CD4-positive, alpha-beta T cell treated with Interferon alpha-2 for 1 hour (primary cell): ENCODE measurements around the gene C9orf153.
"Not testable (repeated sequence)": the region's sequence is repeated elsewhere in the genome, so short reads cannot be mapped to it uniquely, and the experiment has no call there.

ENCODE experiments used
- DNase-seq, 2 donors: peaks; one replicate each; pipeline ENCODE4 v3.0.0-alpha.2; 2020 to 2022

The C9orf153 gene

DNA sequence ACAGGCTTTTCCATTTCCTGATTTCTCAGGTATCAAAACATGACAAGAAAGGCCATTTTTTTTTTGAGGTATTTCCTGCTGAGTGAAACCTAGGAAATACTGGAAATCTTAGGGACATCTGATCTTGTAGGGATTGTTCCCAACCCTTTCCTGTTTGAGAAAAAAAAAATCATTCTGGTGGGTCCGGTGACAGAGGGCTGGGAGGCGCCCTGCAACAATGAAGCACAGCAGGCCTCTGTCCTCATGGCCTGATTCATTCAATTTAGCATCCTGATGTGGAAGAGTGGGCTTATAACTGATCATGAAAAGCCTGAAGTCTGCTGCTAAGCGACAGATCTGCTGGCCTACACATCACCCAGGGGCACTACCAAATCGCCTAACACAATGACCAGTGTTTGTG, 3.0 kb upstream of the C9orf153 start:
- DNase-seq = no peak

DNA sequence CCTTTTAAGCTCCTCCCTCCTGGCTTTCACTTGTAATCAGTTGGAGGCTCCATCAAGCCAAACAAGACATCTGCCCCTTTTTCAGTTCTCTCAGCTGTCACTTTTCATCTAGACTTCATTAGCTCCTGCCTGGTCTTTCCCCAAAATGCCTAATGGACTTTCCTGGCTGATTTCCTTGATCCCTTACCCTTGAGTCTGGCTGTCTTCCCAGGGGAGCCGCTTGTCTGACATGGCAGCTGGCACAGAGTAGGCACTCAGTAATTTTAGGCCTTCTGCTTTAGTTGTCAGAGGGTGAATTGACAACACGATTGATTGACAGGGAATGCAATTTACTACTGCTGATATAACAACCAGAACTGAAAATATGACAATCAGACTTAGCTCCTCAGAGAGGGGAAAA, 2.1 kb downstream of the C9orf153 start:
- DNase-seq = no peak

DNA sequence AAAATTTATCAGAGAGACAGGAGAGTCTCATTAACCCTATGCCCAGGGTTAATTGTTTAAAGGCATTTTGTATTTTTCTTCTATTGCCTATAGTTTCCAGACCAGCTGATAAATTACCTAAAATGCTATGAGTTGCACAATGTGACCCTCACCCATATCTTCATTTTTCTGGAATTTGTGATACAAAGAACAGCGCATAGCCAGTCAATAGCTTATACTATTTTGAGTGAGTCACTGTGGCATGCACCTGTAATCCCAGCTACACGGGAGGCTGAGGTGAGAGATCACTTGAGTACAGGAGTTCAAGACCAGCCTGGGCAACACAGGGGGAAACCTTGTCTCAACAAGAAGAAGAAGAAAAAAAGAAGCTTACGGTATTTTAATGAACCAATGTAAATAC, 2.8 kb downstream of the C9orf153 start:
- no peak for DNase-seq

DNA sequence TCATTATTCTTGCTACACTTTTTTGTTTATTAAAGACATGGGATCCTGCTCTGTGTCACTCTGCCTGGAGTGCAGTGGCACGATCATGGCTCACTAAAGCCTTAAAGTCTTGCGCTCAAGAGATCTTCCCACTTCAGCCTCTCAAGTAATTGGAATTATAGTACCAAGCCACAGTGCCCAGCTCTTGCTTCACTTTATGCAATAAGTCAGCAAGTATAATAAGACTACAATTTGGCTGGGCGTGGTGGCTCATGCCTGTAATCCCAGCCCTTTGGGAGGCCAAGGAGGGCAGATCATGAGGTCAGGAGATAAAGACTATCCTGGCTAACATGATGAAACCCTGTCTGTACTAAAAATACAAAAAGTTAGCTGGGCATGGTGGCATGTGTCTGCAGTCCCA, 5.9 kb downstream of the C9orf153 start:
- DNase-seq = no peak

DNA sequence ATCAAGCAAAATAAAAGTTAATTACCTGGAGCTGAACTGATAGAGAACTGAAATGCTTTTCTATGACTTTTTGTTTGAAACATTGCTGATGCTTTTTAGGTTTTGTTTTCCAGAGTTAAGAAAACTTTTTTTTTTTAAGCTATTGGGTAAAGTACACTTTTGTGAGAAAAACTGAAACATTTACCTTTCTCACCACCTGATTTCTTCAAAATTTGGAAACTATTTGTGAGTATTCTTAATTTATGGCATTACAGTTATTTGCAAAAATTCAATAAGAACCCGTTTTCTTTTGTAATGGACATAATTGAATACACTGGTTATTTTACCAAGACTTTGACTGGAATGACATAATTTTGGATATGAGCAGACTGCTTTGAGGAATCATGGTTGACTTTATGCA, 6.6 kb downstream of the C9orf153 start:
- DNase-seq = no peak

DNA sequence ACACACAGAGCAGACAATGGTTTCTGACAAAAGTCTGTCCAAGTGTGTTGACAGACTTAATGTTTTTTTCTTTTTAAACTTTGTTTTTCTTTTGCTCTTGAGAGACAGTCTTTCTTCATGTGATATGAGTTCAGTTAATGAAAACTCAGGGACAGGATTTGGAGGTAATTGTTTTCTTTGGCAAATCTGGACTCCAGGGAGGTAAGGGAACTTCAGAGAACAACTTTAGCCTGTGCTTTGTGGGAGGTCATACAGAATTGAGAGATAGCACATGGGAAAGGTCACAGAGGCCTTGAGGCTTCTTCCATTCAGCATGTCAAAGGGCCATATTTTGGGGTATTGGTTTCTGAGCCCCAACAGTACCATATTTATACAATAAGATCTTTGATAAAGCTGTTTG, 9.3 kb downstream of the C9orf153 start:
- DNase-seq = no peak

DNA sequence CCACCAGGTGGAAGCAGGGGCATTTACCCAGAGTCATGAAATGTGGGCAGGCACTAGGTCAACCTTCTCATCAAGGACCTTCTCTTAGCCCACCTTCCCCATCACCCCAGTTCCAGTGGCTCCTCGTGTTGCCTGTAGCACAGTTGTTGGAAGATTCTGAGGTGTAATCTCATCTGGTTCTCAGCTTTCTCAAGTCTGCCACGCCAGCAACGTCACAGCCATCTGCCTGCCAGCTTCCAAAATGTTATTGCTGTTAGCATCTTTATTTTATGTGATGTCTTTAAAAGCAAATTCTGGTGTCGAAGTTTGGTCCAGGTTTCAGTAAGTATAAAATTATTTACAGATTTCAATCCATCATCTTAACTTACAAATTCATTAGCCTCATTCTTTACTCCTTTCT, 10.7 kb downstream of the C9orf153 start:
- DNase-seq = no peak

DNA sequence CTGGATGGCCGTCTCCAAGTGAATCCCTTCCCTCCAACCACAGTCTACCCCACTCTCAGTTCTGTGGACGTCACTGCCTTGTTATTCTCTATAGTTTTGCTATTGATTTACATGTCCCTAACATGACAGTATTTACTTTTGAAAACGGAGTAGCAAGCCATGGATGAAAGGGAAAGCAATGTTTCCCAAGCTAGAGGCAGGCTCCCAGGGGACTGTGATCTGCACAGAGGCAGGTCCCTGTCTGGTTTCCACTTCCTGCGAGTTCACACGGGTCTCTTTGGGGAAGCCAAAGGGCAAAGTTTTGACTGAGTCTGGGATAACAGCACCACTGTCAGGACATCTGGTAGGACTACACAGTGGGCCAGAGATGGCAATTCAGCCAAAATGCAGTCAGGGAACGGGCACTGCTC, 12.7 kb downstream of the C9orf153 start:
- no peak for DNase-seq

DNA sequence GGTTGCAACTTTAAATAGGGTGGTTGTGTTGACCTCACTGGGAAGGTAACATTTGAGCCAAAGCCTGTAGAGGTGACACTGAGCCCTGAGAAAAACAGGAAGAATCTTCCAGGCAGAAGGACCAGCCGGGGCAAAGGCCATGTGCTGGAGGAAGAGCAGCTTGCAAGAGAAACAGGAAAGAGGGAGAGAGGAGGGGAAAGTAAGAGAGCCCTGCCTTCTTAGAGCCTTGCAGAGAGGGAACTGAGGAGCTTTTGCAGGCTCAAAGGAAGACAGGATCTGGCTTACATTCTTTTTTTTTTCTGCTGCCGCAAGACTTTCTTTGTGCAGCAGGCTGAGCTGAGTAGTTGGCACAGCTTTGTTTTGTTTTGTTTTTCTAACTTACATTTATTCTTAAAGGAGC, 17.4 kb downstream of the C9orf153 start:
- no peak for DNase-seq

DNA sequence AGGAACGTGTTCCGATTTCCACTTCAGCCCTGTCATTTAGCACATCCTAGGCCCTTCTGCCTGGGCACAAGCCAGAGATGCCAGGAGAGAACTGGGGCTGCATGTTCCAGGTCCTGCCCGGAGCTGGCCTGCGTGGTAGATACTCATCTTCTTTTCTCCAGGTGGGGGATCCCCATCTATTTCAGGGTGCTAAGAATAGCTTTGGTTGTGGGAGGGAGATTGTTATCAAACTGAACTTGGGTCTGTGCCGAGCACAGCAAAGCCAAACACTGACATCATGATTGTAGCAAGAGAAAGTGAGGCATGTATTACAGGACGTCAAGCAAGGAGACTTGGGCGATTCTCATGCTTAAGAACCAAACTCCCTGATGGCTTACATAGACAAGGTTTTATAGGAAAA, 18.2 kb downstream of the C9orf153 start:
- DNase-seq = no peak

DNA sequence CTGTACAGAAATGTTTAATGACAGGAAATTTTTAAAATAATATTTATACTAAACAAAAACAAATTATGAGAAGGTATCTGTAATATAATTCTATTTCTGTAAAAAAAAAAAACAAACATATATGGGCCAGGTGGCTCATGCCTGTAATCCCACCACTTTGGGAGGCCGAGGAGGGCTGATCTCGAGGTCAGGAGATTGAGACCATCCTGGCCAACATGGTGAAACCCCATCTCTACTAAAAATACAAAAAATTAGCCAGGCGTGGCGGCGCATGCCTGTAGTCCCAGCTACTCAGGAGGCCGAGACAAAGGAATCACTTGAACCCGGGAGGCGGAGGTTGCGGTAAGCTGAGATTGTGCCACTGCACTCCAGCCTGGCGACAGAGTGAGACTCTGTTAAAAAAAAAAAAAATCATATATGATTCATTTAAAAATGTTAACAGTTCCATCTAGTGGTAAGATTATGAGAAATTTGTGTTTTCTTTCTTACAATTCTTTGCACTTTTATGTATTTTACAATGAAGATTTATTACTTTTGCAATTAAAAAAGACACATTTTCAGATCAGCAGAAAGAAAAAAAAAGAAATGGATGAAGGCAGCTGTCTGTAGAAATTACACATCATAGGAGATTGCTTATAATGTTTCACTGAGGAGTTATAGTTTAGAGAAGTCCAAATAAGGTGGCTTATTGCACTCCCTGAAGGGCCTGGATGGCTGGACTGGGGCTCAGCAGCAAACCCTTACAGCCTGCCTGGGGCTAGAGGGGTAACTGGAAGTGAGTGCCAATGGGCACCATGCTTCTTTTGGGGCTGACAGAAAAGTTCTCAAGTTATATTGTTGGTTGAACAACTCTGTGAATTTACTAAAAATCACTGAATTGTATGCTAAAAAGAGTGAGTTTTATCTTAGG, 20.3 kb downstream of the C9orf153 start:
- DNase-seq = no peak

DNA sequence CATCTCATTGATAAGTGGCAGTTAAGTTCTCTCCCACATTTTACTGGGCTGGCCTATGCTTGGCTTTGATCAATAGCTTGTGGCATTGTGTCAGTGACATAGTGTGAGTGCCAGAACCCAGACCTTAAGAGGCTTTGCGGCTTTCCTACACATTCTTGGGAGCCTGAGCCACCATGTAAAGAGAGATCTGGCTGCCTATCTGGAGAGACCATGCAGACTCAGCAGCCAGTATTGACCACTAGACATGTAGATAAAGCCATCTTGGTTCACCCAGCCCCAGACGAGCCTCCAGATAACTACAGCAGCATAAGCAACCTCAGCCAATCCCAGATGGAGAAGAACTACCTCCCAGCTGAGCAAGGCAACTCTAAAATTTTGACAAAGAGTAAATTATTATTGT, 28.6 kb downstream of the C9orf153 start:
- no peak for DNase-seq

DNA sequence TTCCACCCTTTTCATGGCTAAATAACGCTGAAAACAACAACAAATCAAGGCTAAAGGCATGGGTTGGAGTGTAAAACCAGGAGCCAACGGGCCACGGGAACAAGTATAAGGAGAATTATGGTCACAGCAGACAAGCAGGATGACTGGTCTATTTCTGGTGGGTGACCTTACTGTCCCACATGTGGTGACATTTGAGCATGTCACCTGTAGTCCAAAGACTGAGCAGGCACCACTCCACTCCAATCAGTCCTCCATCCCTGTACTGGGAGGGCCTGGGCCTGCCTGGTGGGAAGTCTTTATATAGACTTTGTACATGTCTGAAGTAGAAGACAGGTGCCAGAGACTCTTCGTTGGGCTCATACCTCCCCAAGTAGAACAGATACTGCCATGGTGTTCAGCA, 36.8 kb downstream of the C9orf153 start:
- DNase-seq = no peak

DNA sequence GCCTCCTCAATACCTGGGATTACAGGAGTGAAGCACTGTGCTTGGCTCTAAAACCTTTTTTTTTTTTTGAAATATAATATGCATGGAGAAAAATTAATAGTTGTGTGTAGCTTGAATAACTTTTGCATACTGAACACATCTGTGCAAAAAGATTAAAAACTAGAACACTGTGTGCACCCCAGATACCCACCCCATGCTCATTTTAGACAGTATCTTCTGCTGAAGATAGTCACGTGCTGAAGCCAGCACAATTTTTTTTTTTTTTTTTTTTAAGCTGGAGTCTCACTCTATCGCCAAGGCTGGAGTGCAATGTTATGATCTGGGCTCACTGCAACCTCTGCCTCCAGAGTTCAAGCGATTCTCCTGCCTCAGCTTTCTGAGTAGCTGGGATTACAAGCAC, 39.9 kb downstream of the C9orf153 start:
- DNase-seq = no peak

DNA sequence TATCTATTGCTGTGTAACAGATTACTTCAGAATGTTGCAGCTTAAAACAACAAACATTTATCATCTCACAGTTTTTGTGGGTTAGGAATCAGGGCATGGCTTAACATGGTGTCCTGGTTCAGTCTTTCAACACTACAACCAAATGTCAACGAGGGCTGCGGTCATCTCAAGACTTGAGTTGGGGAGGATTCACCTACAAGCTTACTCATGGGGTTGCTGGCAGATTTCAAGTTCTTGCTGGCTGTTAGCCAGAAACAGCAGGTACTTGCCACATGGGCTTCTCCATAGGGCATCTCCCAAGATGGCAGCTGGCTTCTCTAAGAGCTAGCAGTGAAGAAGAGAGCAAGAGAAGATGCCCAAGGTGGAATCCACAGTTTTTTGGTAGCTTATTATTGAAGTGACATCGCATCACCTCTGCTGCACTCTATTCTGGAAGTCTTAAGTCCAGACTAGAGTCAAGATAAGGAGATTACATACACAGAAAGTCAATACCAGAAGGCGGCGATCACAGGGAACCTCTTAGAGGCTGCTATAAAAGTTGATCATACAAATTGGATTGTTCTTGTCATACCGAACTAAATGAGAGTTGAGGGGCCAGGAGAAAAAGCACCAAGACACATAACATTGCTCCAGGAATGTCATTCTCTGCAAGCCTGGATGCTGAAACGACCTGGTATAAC, 42.2 kb downstream of the C9orf153 start:
- DNase-seq = no peak

DNA sequence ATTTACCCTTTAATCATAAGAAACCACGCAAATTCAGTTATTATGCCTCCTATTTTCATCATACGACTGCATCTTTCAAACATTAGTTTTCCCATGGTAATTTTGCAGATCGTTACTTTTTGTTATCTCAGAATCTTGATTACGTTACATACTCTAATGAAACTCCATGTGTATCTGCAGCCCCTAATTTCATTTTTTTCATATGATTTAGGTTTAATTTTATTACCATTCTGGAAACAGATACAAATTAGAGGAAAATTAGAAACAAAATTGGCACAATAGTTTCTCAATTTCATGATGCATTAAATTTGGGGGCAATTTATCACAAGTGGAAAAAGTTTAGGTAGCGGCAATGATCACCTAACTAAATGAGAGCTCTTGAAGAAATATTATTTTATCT, 52.3 kb downstream of the C9orf153 start:
- no peak for DNase-seq

DNA sequence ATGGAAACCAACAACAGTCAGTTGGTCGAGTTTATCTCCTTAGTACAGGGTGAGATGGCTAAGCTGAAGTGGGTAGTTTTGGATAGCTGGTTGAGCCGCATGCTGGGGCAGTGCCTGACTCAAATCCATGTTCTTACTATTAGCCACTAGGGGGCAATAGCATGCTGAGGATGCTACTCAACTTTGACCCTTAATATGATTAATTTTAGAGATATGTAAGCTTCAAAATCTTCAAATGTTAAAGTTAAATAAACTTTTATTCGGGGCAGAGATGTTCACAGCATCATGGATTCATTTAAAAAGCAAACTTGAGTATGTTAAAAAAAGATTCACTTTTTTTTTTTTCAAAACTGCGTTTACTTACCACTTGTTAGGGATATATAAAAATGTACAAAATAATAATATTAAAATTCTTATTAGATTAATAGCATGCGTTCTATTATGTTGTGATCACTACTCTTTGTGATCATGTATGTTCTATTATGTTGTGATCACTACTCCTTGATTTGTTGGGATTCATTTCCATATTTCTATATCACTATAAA, 57.0 kb downstream of the C9orf153 start:
- DNase-seq = peak; percentile 12 to 50

DNA sequence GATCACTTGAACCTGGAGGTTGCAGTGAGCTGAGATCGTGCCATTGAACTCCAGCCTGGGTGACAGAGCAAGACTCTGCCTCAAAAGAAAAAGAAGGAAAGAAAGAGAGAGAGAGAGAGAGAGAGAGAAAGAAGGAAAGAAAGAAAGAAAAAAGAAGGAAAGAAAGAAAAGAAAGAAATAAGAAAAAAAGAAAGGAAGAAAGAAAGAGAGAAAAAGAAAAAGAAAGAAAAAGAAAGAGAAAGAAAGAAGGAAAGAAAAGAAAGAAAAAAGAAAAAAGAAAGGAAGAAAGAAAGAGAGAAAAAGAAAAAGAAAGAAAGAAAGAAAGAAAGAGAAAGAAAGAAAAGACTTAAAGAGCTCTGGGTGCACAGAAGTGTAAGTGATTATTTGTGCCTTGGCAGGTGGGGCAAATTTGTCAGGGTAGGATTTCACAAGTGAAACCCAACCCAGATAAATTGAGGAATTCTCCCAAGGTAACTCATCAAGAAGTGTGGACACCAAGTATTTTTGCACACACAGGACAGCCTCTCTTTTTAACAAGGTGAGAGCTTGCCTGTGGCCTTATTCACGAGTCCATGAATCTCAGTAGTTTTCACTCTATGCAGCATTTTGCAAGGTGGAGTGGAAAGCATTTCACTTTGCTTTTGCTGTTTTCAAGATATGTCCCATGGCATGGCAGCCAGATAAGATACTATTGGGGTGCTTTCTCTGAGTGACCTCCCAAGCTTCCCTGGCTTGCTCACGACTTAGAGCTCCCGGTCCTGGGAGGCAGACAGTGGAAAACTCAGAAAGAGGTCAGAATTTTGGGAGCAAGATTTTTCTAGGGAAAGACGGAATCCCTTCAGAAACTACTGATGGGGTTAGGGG, 57.8 kb downstream of the C9orf153 start:
- no peak for DNase-seq

DNA sequence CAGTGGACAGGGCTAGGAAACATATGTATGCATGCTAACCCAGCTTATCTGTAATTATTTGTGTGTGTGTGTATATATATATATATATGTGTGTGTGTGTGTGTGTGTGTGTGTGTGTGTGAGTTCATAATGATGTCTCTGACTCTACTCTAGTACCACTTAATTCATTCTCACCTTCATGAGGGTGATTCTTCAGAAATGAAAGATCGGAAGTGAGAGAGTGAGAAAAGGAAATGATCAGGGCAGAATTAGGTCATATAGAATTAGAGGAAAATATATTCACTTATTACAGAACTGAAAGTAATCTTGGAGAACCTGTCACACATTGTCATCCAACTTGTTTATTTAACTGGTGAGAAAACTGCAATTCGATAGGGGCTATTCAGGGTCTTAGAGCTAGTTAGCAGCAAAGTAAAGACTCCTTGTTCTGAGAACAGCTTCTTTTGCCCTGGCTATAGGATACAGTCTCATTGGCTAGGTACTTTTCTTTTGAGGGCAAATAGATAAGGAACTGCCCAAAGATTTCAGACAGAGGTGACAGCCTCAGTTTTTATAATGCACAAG, 58.8 kb downstream of the C9orf153 start:
- DNase-seq = peak in 1 of 2 donors; percentile 27

DNA sequence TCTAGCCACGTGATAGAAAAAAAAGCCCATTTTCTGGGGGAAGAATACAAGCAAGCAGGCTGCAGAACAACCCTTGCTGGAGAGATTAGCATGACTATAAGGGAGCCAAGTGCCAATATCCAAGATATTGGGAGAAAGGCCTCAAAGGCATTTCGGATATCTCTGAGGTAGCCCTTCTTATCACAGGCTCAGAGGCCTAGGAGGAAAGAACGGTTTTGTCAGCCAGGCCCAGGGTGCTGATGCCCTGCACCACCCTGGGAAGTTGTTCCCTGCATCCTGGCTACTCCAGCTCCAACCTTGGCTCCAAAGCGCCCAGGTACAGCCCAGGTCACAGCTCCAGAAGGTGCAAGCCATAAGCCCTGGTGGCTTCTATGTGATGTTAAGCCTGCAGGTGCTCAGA, 66.4 kb downstream of the C9orf153 start:
- DNase-seq = no peak

DNA sequence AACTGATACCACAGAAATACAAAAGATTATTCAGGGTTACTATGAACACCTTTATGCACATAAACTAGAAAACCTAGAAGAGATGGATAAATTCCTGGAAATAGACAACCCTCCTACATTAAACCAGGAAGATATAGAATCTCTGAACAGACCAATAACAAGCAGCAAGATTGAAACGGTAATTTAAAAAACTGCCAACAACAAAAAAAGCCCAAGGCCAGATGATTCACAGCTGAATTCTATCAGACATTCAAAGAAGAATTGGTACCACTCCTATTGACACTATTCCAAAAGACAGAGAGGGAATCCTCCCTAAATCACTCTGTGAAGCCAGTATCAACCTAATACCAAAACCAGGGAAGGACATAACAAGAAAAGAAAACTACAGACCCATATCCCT, 68.8 kb downstream of the C9orf153 start:
- DNase-seq = not testable (repeated sequence)

DNA sequence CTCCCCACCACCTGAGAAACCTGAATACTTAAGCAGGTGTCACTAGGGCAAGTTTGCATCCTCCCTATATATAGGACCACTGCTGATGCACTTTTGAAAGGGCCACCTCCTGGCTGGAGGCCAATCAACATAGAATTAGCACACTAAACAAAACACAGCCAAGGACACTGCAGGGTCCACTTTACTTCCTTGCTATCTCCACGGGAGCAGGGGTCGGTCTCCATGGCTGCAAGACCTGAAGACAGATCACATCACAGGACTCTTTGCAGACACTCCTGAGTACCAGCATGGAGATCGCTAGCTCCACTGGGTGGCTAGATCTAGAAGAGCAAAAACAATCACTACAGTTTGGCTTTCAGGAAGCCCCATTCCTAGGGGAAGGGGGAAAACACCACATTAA, 72.3 kb downstream of the C9orf153 start:
- DNase-seq = no peak

DNA sequence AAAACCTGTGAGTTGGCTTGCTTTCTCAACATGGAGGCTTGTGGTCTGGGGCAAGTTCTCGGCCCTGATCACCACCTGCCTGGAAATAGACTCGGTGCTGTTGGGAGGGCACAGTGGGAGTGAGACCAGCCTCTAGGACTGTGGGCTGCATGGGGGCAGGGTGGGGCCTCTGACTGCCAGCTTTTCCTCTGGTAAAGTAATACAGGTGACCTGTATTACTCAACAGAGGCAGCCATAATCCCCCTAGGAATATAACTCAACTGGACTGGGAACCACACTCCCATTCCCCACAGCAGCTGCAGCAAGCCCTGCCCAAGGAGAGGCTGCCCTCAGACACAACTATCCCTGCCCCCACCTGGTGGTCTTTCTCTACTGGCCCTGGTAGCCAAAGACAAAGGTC, 72.8 kb downstream of the C9orf153 start:
- DNase-seq = no peak
